HEK293T (cell line): ENCODE results near the gene CDRT4.

ENCODE experiments used
- CTCF ChIA-PET: fragments of 350-600 bp; formaldehyde crosslinking; extraction: SDS; loops from one replicate; lab custom pipeline; 2021; ENCODE audit warnings: antibody characterized with exemption, inconsistent platforms; lab: Yijun Ruan, JAX
- POLR2A ChIA-PET: fragments of 350-600 bp; formaldehyde crosslinking; extraction: SDS; loops from one replicate; lab custom pipeline; 2020; ENCODE audit warnings: antibody characterized with exemption, inconsistent platforms; lab: Yijun Ruan, JAX
- DNase-seq: peaks from one replicate; pipeline ENCODE4 v3.0.0; 2012; ENCODE audit warnings: mixed read lengths; ENCODE audit errors: extremely low spot score
- ARNT ChIP-seq: fragments of 450-650 bp; IDR thresholded peaks from 2 replicates; pipeline ENCODE4 v1.6.1; 2017; ENCODE audit warnings: mild to moderate bottlenecking
- BHLHE40 ChIP-seq: fragments of 450-650 bp; IDR thresholded peaks from 2 replicates; pipeline ENCODE4 v1.6.1; 2016; ENCODE audit warnings: mild to moderate bottlenecking, moderate library complexity, borderline replicate concordance
- CTBP1 ChIP-seq: fragments of 450-650 bp; IDR thresholded peaks from 2 replicates; pipeline ENCODE4 v1.6.1; 2016; ENCODE audit warnings: borderline replicate concordance
- ELF4 ChIP-seq: fragments of 450-650 bp; IDR thresholded peaks from 2 replicates; pipeline ENCODE4 v1.6.1; 2017; ENCODE audit warnings: antibody characterized with exemption
- FOXA1 ChIP-seq: fragments of 450-650 bp; IDR thresholded peaks from 2 replicates; pipeline ENCODE4 v1.6.1; 2016; ENCODE audit warnings: mild to moderate bottlenecking
- FOXK2 ChIP-seq: fragments of 450-650 bp; IDR thresholded peaks from 2 replicates; pipeline ENCODE4 v1.6.1; 2016; ENCODE audit warnings: mild to moderate bottlenecking
- FOXM1 ChIP-seq: fragments of 450-650 bp; IDR thresholded peaks from 2 replicates; pipeline ENCODE4 v1.6.1; 2017; ENCODE audit warnings: mild to moderate bottlenecking, borderline replicate concordance
- HDGF ChIP-seq: fragments of 450-650 bp; IDR thresholded peaks from 2 replicates; pipeline ENCODE4 v1.6.1; 2017; ENCODE audit warnings: antibody characterized with exemption, borderline replicate concordance
- L3MBTL2 ChIP-seq: fragments of 450-650 bp; conservative IDR thresholded peaks from 2 replicates; pipeline ENCODE4 v1.6.1; 2016; ENCODE audit warnings: mild to moderate bottlenecking
- LEF1 ChIP-seq: fragments of 450-650 bp; IDR thresholded peaks from 2 replicates; pipeline ENCODE4 v1.6.1; 2017; ENCODE audit warnings: mild to moderate bottlenecking, borderline replicate concordance
- NFRKB ChIP-seq: fragments of 450-650 bp; IDR thresholded peaks from 2 replicates; pipeline ENCODE4 v1.6.1; 2016; ENCODE audit warnings: mild to moderate bottlenecking, moderate library complexity
- SP1 ChIP-seq: fragments of 450-650 bp; IDR thresholded peaks from 2 replicates; pipeline ENCODE4 v1.6.1; 2017
- SUZ12 ChIP-seq: fragments of 450-650 bp; IDR thresholded peaks from 2 replicates; pipeline ENCODE4 v1.6.1; 2016; ENCODE audit warnings: mild to moderate bottlenecking
- TARDBP ChIP-seq: fragments of 450-650 bp; IDR thresholded peaks from 2 replicates; pipeline ENCODE4 v1.6.1; 2016
- ZNF384 ChIP-seq: fragments of 450-650 bp; IDR thresholded peaks from 2 replicates; pipeline ENCODE4 v1.6.1; 2016
- TF ChIP-seq, protein P1 (sequence below): fragments of 450-650 bp; IDR thresholded peaks from 2 replicates; pipeline ENCODE4 v1.6.1; 2016

CDRT4 gene

DNA sequence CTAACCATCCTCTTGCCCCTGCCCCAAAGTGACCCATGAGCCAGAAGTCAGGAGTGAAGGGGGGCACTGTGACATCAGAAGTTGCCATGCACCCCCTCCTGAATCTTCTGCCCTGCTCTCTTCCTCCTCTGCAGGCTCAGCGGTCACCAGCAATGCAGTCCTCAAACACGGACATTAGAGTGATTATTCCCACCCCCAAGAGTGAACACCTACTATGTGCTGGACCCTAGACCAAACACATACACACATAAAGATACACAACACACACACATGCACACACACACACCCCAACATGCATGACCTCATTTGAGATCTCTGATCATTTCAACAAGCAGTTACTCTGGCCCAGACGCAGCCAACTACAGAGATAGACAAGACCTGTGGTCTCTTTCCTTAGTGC, at the start of gene CDRT4:
Gene CDRT4 (minus strand): TSS at position 30 of the 400 bp plus-strand sequence. CDS start 27,383 bp downstream, outside the sequence.
- ChIA-PET CTCF (no interaction called here), POLR2A (no interaction called here)
- no peak for DNase-seq
- TF ChIP-seq SP1 (no peak), L3MBTL2 (no peak), FOXA1 (no peak), HDGF (no peak), CTBP1 (no peak), FOXK2 (no peak), FOXM1 (no peak), SUZ12 (no peak), LEF1 (no peak), ARNT (no peak), ZNF384 (no peak), TARDBP (no peak), ELF4 (no peak), BHLHE40 (no peak), NFRKB (no peak)
- TF ChIP-seq, protein P1, sequence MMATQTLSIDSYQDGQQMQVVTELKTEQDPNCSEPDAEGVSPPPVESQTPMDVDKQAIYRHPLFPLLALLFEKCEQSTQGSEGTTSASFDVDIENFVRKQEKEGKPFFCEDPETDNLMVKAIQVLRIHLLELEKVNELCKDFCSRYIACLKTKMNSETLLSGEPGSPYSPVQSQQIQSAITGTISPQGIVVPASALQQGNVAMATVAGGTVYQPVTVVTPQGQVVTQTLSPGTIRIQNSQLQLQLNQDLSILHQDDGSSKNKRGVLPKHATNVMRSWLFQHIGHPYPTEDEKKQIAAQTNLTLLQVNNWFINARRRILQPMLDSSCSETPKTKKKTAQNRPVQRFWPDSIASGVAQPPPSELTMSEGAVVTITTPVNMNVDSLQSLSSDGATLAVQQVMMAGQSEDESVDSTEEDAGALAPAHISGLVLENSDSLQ = no peak

- no peak for DNase-seq
- TF ChIP-seq CTBP1 (no peak), ZNF384 (no peak)
- CTCF ChIA-PET = no interaction called here
- POLR2A ChIA-PET = no interaction called here
These were observed 48.7 kb upstream of the CDRT4 start for GRCh38 chr17:15516150-15516549.

- POLR2A ChIA-PET = no interaction called here
- DNase-seq = no peak
- CTCF ChIA-PET = interaction anchor here (0.6 to 1.5 kb wide), 2 partner anchors 11 to 1142 kb away, joined by 5 to 7 read pairs; no protein-coding TSS in a partner anchor
- no peak for TF ChIP-seq ARNT
- TF ChIP-seq NFRKB = no peak
- TF ChIP-seq FOXK2 = no peak
- no peak for TF ChIP-seq FOXA1
- no peak for TF ChIP-seq TARDBP
- no peak for TF ChIP-seq HDGF
- no peak for TF ChIP-seq SP1
- TF ChIP-seq CTBP1 = no peak
These were observed 47.0 kb upstream of the CDRT4 start for GRCh38 chr17:15514469-15514868.

GRCh38 chr17:15513856-15514459, 46.5 kb upstream of the CDRT4 start:
- ChIA-PET POLR2A (no interaction called here), CTCF (interaction anchor here (0.6 to 1.5 kb wide), 2 partner anchors 11 to 1142 kb away, joined by 5 to 7 read pairs; no protein-coding TSS in a partner anchor)
- DNase-seq = no peak
- no peak for TF ChIP-seq L3MBTL2
- TF ChIP-seq FOXM1 = no peak
- no peak for TF ChIP-seq FOXK2
- TF ChIP-seq TARDBP = no peak
- TF ChIP-seq FOXA1 = no peak
- no peak for TF ChIP-seq ZNF384

DNA sequence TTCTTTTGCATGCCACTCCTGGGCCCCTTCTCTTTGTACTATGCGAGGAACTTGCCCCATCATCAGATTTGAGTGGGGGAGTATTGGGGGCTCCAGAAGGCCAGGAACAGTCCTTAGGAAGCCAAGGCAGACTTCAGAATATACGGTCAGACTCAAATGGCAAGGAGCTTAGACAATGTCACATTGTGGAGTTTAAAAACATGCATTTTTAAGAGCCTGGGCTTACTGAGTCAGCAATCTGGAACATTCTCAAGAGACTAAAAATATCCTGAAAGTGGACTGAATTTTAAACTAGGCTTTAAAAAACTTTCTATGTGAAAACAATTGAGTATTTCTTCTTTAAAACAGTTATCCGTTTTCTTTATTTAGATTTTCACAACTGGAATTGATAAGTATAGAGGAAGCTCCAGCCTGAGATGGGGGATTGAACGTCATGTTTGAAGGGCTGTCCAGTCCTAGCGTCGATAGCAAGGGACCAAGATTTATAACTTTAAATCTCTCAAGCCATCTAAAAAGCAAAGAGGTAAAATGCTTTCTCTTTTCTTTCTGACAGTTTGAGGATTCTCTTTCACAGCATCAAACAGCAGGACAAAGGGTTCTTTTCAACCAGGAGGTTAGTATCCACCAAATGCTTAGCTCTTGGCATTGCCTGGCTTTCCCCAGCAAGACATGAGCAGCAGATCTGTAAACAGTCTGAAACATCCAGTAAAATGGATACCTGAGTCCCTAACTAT, 45.8 kb upstream of the CDRT4 start:
- ChIA-PET CTCF (interaction anchor here (1.5 kb wide), 1 partner anchor 10 kb away, joined by 7 read pairs; no protein-coding TSS in a partner anchor), POLR2A (no interaction called here)
- TF ChIP-seq, protein P1 = no peak
- TF ChIP-seq NFRKB (no peak), HDGF (no peak), CTBP1 (no peak), ELF4 (no peak), SP1 (no peak), ARNT (no peak), SUZ12 (no peak), FOXM1 (no peak), ZNF384 (no peak), FOXA1 (no peak), FOXK2 (no peak), TARDBP (no peak), LEF1 (no peak)
- DNase-seq = no peak

- TF ChIP-seq, protein P1 = no peak
- TF ChIP-seq L3MBTL2 (no peak), ZNF384 (no peak), FOXA1 (no peak), LEF1 (no peak), SP1 (no peak), ARNT (no peak), NFRKB (no peak), ELF4 (no peak), CTBP1 (no peak), SUZ12 (no peak), TARDBP (no peak), FOXK2 (no peak), FOXM1 (no peak), HDGF (no peak)
- ChIA-PET CTCF (no interaction called here), POLR2A (no interaction called here)
- DNase-seq = no peak
These were observed 44.8 kb upstream of the CDRT4 start for GRCh38 chr17:15512071-15512709.
